Peyer's patch (tissue), 4 donors: Measurements from ENCODE around the gene ZNF311. TPM values are rescaled to one million over a fixed set of nuclear protein-coding genes. Genes with fewer than 3 reads are reported as not detected.

ENCODE experiments used
- DNase-seq, 3 donors: peaks; one replicate each; pipeline ENCODE4 v3.0.0-alpha.2; 2017 to 2019
- H3K27ac ChIP-seq, 4 donors: fragments of 200-600 bp; sonication (generic); one replicate each; pipeline ENCODE4 v1.5.1; 2016 to 2019
- H3K27me3 ChIP-seq, 2 donors: fragments of 200-600 bp; sonication (generic); one replicate each; pipeline ENCODE4 v1.5.1; 2019
- H3K36me3 ChIP-seq, 3 donors: fragments of 200-600 bp; sonication (generic); one replicate each; pipeline ENCODE4 v1.5.1; 2016 to 2019
- H3K4me1 ChIP-seq, 4 donors: fragments of 200-600 bp; sonication (generic); one replicate each; pipeline ENCODE4 v1.5.1; 2016 to 2019
- H3K4me3 ChIP-seq, 4 donors: fragments of 200-600 bp; sonication (generic); 1 replicate in 3 of 4; 2 replicates in 1 of 4; pipeline ENCODE4 v1.5.1; 2016 to 2019; ENCODE audit warnings: mild to moderate bottlenecking in 1 of 4
- H3K9me3 ChIP-seq, 4 donors: fragments of 200-600 bp; sonication (generic); one replicate each; pipeline ENCODE4 v1.5.1; 2016 to 2019; ENCODE audit warnings: mild to moderate bottlenecking in 1 of 4
- POLR2A ChIP-seq, 2 donors: fragments of 450-650 bp; IDR thresholded peaks; one replicate each; pipeline ENCODE4 v1.5.1; 2017; ENCODE audit warnings: antibody characterized with exemption in 2 of 2, mild to moderate bottlenecking in 2 of 2, moderate library complexity in 2 of 2
- total RNA-seq, 4 donors: library from RNA; depleted of rRNA; stranded (reverse); fragments of >200 nt; gene quantifications; one replicate each; pipeline ENCODE4 v1.1.0, GENCODE V29; 2016
- TF ChIP-seq, protein P1 (sequence below), 6 experiments: fragments of 450-650 bp in 4 of 6; fragments of 200-600 bp in 2 of 6; sonication (generic) in 1 of 6; IDR thresholded peaks; one replicate each; pipeline ENCODE4 v1.5.1; 2017 to 2019; ENCODE audit warnings: antibody characterized with exemption in 6 of 6, mild to moderate bottlenecking in 3 of 6, moderate library complexity in 1 of 6

The ZNF311 gene
- total RNA-seq, 4 donors from 2014 or later: 1.2 to 1.4 (median 1.3) TPM; not detected in 1

- no peaks in the 10 kb centered on the region for H3K9me3 ChIP-seq
- peak in 1 of 3 donors; percentile 56 for DNase-seq
- TF ChIP-seq, protein P1, sequence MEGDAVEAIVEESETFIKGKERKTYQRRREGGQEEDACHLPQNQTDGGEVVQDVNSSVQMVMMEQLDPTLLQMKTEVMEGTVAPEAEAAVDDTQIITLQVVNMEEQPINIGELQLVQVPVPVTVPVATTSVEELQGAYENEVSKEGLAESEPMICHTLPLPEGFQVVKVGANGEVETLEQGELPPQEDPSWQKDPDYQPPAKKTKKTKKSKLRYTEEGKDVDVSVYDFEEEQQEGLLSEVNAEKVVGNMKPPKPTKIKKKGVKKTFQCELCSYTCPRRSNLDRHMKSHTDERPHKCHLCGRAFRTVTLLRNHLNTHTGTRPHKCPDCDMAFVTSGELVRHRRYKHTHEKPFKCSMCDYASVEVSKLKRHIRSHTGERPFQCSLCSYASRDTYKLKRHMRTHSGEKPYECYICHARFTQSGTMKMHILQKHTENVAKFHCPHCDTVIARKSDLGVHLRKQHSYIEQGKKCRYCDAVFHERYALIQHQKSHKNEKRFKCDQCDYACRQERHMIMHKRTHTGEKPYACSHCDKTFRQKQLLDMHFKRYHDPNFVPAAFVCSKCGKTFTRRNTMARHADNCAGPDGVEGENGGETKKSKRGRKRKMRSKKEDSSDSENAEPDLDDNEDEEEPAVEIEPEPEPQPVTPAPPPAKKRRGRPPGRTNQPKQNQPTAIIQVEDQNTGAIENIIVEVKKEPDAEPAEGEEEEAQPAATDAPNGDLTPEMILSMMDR (IDR thresholded peaks at IDR 0.05): no peak
- no peak for TF ChIP-seq POLR2A (IDR thresholded peaks at IDR 0.05)
- no peaks in the 10 kb centered on the region for H3K27me3 ChIP-seq
- H3K4me1 ChIP-seq: no peaks in the 10 kb centered on the region
- no peaks in the 10 kb centered on the region for H3K36me3 ChIP-seq
- H3K27ac ChIP-seq: no peak overlapping the region
- H3K4me3 ChIP-seq: peak overlapping the region; percentile 24 to 50 (median 39)
Observed at GRCh38 chr6:29011276-29011734, 6.2 kb upstream of the ZNF311 start.

- H3K36me3 ChIP-seq: no peaks in the 10 kb centered on the region
- no peaks in the 10 kb centered on the region for H3K27me3 ChIP-seq
- H3K4me3 ChIP-seq: no peak overlapping the region
- DNase-seq: no peak
- H3K4me1 ChIP-seq: no peaks in the 10 kb centered on the region
- TF ChIP-seq POLR2A (IDR thresholded peaks at IDR 0.05): no peak
- TF ChIP-seq, protein P1 (IDR thresholded peaks at IDR 0.05): no peak
- no peak overlapping the region for H3K27ac ChIP-seq
- H3K9me3 ChIP-seq: no peaks in the 10 kb centered on the region
Observed at GRCh38 chr6:29009358-29009757, 4.2 kb upstream of the ZNF311 start.

GRCh38 chr6:29008089-29008488 is 3.0 kb upstream of the ZNF311 start:
- no peak for DNase-seq
- Histone ChIP-seq H3K9me3 (no peaks in the 10 kb centered on the region), H3K4me1 (no peaks in the 10 kb centered on the region)

DNA sequence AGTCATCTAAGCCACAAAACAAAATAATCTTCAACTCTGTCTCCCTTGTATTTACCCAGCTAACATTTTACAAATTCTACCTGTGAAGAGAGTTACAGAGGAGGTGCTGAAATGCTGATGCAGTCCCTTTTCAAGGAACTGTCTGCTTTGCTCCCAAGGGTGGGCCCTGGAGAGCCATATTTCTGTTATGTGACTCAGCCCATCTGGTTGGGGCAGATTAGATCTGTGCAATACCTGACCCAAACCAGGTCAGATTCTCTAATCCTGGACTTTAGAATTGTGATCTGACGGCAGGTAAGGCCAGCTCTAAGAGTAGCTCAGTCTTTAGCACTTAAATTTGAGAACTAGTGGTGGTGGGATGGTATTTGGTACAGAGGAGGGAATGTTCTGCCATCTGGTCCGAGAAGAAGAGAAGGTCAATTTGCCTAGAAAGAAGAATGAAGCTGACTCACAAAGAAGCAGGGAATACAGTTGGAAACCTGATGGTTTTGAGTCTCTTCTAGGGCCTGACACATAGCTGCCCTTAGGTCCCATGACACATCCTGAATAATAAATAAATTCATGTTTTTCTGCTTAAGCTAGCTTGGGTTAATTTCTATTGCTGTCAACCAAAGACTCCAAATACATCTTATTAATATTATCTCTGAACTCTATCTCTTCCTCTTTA is 8.1 kb downstream of the ZNF311 start:
- H3K4me3 ChIP-seq: no peak overlapping the region
- no peaks in the 10 kb centered on the region for H3K4me1 ChIP-seq
- H3K36me3 ChIP-seq: no peaks in the 10 kb centered on the region
- DNase-seq: no peak
- no peak overlapping the region for H3K27ac ChIP-seq
- H3K27me3 ChIP-seq: no peaks in the 10 kb centered on the region
- no peaks in the 10 kb centered on the region for H3K9me3 ChIP-seq
- TF ChIP-seq, protein P1 (IDR thresholded peaks at IDR 0.05): no peak
- no peak for TF ChIP-seq POLR2A (IDR thresholded peaks at IDR 0.05)

More at GRCh38 chr6:29008089-29008488, 3.0 kb upstream of the ZNF311 start:
- Histone ChIP-seq H3K27me3 (no peaks in the 10 kb centered on the region), H3K27ac (no peak overlapping the region), H3K4me3 (no peak overlapping the region), H3K36me3 (no peaks in the 10 kb centered on the region)
- TF ChIP-seq, protein P1 (IDR thresholded peaks at IDR 0.05): no peak
- no peak for TF ChIP-seq POLR2A (IDR thresholded peaks at IDR 0.05)

DNA sequence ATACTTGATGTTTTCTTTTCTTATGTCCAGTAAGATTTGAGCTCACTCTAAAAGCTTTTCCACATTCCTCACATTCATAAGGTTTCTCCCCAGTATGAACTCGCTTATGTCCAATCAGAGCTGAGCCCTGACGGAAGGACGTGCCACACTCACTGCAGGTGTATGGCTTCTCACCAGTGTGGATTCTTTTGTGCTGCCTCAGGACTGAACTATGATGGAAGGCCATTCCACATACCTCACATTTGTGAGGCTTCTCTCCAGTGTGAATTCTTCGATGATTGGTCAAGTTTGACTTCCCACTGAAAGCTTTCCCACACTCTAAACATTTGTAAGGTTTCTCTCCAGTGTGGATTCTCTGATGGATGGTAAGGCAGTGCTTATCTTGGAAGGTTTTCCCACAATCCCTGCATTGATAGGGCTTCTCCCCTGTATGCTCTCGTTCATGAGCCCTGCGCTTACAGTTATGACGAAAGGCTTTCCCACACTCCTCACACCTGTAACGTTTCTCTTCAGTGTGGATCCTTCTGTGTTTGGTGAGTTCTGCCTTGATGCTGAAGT is 9.9 kb downstream of the ZNF311 start:
- no peak for DNase-seq
- Histone ChIP-seq H3K27ac (no peak overlapping the region), H3K4me3 (no peak overlapping the region), H3K27me3 (no peaks in the 10 kb centered on the region), H3K36me3 (no peaks in the 10 kb centered on the region), H3K4me1 (no peaks in the 10 kb centered on the region), H3K9me3 (no peaks in the 10 kb centered on the region)
- TF ChIP-seq, protein P1 (IDR thresholded peaks at IDR 0.05): no peak
- TF ChIP-seq POLR2A (IDR thresholded peaks at IDR 0.05): no peak
